ENCODE data around the gene SYT2. TPM values are rescaled to one million over a fixed set of nuclear protein-coding genes. Genes with fewer than 3 reads are reported as not detected.

Gene SYT2
- total and polyA plus RNA-seq, 10 of the 15 experiments (the other 5 are each of a cell fraction or from before 2014, with no cell fraction given) = not detected

DNA sequence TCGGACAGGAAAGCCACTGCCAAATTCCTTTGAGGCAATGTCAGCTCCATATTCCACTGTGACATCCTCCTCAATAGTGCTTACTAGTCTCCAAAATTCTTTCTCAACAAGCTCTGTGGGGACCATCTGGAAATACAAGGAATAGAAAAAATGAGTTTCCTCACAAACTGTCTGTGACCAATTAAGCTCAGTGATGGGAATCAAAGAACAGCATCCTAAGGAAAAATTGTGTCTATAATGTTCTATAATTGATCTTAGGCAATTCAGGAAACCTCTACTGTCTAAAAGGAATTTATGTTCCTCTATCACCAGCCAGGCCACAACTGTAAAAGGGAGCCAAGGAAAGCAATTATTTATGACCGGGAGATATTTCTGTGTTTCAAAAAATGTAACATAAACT, 46.1 kb upstream of the SYT2 start:
- H3K9me3 ChIP-seq (replicated peaks; ENCODE audit: control insufficient read depth, insufficient read depth, low read length) = no peaks in the 10 kb centered on the region
- H3K79me2 ChIP-seq (ENCODE audit: control insufficient read depth, insufficient read depth, low read length) = no peaks in the 10 kb centered on the region
- FAIRE-seq (no peak), ATAC-seq (no peak), DNase-seq (ENCODE audit: low read depth, low spot score) (no peak)
- H3K27me3 ChIP-seq (replicated peaks in 1 of 2; ENCODE audit: control insufficient read depth in 2 of 2, insufficient read depth in 2 of 2, low read length in 1 of 2) = no peaks in the 10 kb centered on the region
- RAD21 ChIA-PET (ENCODE audit: unreplicated experiment) = no interaction called here
- H3K4me1 ChIP-seq (ENCODE audit: control insufficient read depth, insufficient read depth, low read length) = no peaks in the 10 kb centered on the region
- H2AFZ ChIP-seq (ENCODE audit: control insufficient read depth, low read depth, low read length) = no peak overlapping the region
- H3K36me3 ChIP-seq (ENCODE audit: control insufficient read depth in 2 of 2, insufficient read depth in 2 of 2, low read length in 1 of 2) = no peaks in the 10 kb centered on the region; a peak in 2 of 4 replicates
- POLR2A ChIA-PET = no interaction called here
- H4K20me1 ChIP-seq (ENCODE audit: control insufficient read depth, insufficient read depth) = no peaks in the 10 kb centered on the region
- CTCF ChIA-PET = interaction anchor here (1.2 kb wide), 1 partner anchor 243 kb away, joined by 4 read pairs; no protein-coding TSS in a partner anchor
- intact Hi-C loops (cut with micrococcal nuclease; ENCODE audit: unreplicated experiment) = no loop called here
- in situ Hi-C loops (cut with MboI) = no loop called here
- BruUV-seq (replicated peaks) = no TSS peak
- no peak overlapping the region for H3K9ac ChIP-seq (ENCODE audit: control insufficient read depth, insufficient read depth, low read length)
- H3K4me2 ChIP-seq (ENCODE audit: control insufficient read depth, insufficient read depth) = no peak overlapping the region
- 31% methylated on average over 2 of the region's 2 CpGs for WGBS (ENCODE audit: insufficient coverage, insufficient replicate concordance, low lambda C conversion rate, missing lambda C conversion rate)
- SMC1A ChIA-PET (ENCODE audit: uncharacterized antibody, unreplicated experiment) = no interaction called here
- no peak overlapping the region for H3K27ac ChIP-seq (ENCODE audit: control insufficient read depth, insufficient read depth)
- H3K4me3 ChIP-seq = no peak overlapping the region
- no peak for TF ChIP-seq ZNF384 (IDR thresholded peaks at IDR 0.05; ENCODE audit: borderline replicate concordance, low read depth, low read length)
- TF ChIP-seq CHD4 (IDR thresholded peaks at IDR 0.05) = no peak
- TF ChIP-seq RB1 (IDR thresholded peaks at IDR 0.05; ENCODE audit: borderline replicate concordance) = no peak
- TF ChIP-seq MYB (IDR thresholded peaks at IDR 0.05; ENCODE audit: borderline replicate concordance, low read depth, low read length) = no peak
- TF ChIP-seq, protein P1, sequence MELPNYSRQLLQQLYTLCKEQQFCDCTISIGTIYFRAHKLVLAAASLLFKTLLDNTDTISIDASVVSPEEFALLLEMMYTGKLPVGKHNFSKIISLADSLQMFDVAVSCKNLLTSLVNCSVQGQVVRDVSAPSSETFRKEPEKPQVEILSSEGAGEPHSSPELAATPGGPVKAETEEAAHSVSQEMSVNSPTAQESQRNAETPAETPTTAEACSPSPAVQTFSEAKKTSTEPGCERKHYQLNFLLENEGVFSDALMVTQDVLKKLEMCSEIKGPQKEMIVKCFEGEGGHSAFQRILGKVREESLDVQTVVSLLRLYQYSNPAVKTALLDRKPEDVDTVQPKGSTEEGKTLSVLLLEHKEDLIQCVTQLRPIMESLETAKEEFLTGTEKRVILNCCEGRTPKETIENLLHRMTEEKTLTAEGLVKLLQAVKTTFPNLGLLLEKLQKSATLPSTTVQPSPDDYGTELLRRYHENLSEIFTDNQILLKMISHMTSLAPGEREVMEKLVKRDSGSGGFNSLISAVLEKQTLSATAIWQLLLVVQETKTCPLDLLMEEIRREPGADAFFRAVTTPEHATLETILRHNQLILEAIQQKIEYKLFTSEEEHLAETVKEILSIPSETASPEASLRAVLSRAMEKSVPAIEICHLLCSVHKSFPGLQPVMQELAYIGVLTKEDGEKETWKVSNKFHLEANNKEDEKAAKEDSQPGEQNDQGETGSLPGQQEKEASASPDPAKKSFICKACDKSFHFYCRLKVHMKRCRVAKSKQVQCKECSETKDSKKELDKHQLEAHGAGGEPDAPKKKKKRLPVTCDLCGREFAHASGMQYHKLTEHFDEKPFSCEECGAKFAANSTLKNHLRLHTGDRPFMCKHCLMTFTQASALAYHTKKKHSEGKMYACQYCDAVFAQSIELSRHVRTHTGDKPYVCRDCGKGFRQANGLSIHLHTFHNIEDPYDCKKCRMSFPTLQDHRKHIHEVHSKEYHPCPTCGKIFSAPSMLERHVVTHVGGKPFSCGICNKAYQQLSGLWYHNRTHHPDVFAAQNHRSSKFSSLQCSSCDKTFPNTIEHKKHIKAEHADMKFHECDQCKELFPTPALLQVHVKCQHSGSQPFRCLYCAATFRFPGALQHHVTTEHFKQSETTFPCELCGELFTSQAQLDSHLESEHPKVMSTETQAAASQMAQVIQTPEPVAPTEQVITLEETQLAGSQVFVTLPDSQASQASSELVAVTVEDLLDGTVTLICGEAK (IDR thresholded peaks at IDR 0.05; ENCODE audit: borderline replicate concordance) = no peak
- no peak for TF ChIP-seq CREB1 (IDR thresholded peaks at IDR 0.05; ENCODE audit: low read depth)
- no peak for TF ChIP-seq MYC (IDR thresholded peaks at IDR 0.05; ENCODE audit: insufficient read depth, insufficient read length, insufficient replicate concordance, low read length, severe bottlenecking)
- TF ChIP-seq HDAC2 (IDR thresholded peaks at IDR 0.05) = no peak
- TF ChIP-seq BRCA1 (IDR thresholded peaks at IDR 0.05; ENCODE audit: low read depth, low read length) = no peak
- TF ChIP-seq, protein P2, sequence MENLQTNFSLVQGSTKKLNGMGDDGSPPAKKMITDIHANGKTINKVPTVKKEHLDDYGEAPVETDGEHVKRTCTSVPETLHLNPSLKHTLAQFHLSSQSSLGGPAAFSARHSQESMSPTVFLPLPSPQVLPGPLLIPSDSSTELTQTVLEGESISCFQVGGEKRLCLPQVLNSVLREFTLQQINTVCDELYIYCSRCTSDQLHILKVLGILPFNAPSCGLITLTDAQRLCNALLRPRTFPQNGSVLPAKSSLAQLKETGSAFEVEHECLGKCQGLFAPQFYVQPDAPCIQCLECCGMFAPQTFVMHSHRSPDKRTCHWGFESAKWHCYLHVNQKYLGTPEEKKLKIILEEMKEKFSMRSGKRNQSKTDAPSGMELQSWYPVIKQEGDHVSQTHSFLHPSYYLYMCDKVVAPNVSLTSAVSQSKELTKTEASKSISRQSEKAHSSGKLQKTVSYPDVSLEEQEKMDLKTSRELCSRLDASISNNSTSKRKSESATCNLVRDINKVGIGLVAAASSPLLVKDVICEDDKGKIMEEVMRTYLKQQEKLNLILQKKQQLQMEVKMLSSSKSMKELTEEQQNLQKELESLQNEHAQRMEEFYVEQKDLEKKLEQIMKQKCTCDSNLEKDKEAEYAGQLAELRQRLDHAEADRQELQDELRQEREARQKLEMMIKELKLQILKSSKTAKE (IDR thresholded peaks at IDR 0.05; ENCODE audit: low read depth, poor library complexity, severe bottlenecking) = no peak
- TF ChIP-seq, protein P3, sequence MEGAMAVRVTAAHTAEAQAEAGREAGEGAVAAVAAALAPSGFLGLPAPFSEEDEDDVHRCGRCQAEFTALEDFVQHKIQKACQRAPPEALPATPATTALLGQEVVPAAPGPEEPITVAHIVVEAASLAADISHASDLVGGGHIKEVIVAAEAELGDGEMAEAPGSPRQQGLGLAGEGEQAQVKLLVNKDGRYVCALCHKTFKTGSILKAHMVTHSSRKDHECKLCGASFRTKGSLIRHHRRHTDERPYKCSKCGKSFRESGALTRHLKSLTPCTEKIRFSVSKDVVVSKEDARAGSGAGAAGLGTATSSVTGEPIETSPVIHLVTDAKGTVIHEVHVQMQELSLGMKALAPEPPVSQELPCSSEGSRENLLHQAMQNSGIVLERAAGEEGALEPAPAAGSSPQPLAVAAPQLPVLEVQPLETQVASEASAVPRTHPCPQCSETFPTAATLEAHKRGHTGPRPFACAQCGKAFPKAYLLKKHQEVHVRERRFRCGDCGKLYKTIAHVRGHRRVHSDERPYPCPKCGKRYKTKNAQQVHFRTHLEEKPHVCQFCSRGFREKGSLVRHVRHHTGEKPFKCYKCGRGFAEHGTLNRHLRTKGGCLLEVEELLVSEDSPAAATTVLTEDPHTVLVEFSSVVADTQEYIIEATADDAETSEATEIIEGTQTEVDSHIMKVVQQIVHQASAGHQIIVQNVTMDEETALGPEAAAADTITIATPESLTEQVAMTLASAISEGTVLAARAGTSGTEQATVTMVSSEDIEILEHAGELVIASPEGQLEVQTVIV (IDR thresholded peaks at IDR 0.05; ENCODE audit: borderline replicate concordance, partially characterized antibody) = no peak
- TF ChIP-seq ZNF622 (IDR thresholded peaks at IDR 0.05) = no peak
- TF ChIP-seq, protein P4, sequence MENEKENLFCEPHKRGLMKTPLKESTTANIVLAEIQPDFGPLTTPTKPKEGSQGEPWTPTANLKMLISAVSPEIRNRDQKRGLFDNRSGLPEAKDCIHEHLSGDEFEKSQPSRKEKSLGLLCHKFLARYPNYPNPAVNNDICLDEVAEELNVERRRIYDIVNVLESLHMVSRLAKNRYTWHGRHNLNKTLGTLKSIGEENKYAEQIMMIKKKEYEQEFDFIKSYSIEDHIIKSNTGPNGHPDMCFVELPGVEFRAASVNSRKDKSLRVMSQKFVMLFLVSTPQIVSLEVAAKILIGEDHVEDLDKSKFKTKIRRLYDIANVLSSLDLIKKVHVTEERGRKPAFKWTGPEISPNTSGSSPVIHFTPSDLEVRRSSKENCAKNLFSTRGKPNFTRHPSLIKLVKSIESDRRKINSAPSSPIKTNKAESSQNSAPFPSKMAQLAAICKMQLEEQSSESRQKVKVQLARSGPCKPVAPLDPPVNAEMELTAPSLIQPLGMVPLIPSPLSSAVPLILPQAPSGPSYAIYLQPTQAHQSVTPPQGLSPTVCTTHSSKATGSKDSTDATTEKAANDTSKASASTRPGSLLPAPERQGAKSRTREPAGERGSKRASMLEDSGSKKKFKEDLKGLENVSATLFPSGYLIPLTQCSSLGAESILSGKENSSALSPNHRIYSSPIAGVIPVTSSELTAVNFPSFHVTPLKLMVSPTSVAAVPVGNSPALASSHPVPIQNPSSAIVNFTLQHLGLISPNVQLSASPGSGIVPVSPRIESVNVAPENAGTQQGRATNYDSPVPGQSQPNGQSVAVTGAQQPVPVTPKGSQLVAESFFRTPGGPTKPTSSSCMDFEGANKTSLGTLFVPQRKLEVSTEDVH (IDR thresholded peaks at IDR 0.05; ENCODE audit: low read depth, partially characterized antibody) = no peak
